ENCODE measurements around the gene CFAP20DC. TPM values are rescaled to one million over a fixed set of nuclear protein-coding genes. Genes with fewer than 3 reads are reported as not detected.

The CFAP20DC gene
- total and polyA plus RNA-seq, 2 of the 8 experiments (the other 6 are each of a cell fraction or from before 2014, with no cell fraction given) = 2.2 to 2.8 TPM

DNA sequence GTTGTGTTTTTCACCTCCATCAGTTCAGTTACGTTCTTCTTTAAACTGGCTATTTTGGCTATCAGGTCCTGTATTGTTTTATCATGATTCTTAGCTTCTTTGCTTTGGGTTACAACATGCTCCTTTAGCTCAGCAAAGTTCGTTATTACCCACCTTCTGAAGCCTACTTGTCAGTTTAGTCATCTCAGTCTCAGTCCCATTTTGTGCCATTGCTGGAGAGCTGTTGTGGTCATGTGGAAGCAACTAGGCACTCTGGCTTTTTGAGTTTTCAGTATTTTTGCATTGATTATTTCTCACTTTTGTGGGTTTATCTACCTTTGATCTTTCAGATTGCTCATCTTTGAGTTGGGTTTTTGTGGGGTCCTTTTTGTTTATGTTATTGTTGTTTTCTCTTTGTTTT is 151.3 kb downstream of the CFAP20DC start (continued):
- no peak for TF ChIP-seq CHD2 (IDR thresholded peaks at IDR 0.05; ENCODE audit: low read length)

Data from H1 (cell line).